CD1c-positive myeloid dendritic cell (primary cell): ENCODE data around the gene FAM53B.

Experiments used
- DNase-seq: peaks from one replicate; pipeline ENCODE4 v3.0.0-alpha.2; 2016; ENCODE audit errors: extremely low spot score

The FAM53B gene

GRCh38 chr10:124709861-124710260 is 34.3 kb downstream of the FAM53B start:
- DNase-seq: peak; percentile 91

- DNase-seq: no peak
These were observed 35.2 kb downstream of the FAM53B start for GRCh38 chr10:124708922-124709520.

GRCh38 chr10:124708246-124708779 is 35.9 kb downstream of the FAM53B start:
- no peak for DNase-seq

- no peak for DNase-seq
These were observed 36.6 kb downstream of the FAM53B start for GRCh38 chr10:124707551-124707950.

GRCh38 chr10:124707144-124707467 is 37.1 kb downstream of the FAM53B start:
- DNase-seq: no peak

- DNase-seq: no peak
These were observed 37.6 kb downstream of the FAM53B start for GRCh38 chr10:124706462-124707143.

- DNase-seq: no peak
These were observed 38.2 kb downstream of the FAM53B start for GRCh38 chr10:124705817-124706461.

GRCh38 chr10:124705381-124705740 is 38.8 kb downstream of the FAM53B start:
- DNase-seq: no peak

GRCh38 chr10:124704428-124705380 is 39.5 kb downstream of the FAM53B start:
- no peak for DNase-seq

GRCh38 chr10:124703778-124704427 is 40.3 kb downstream of the FAM53B start:
- no peak for DNase-seq

GRCh38 chr10:124703372-124703771 is 40.8 kb downstream of the FAM53B start:
- no peak for DNase-seq

- peak; percentile 40 for DNase-seq
These were observed 42.1 kb downstream of the FAM53B start for GRCh38 chr10:124701881-124702656.

- peak; percentile 72 for DNase-seq
These were observed 42.7 kb downstream of the FAM53B start for GRCh38 chr10:124701435-124701834.

- DNase-seq: no peak
These were observed 43.2 kb downstream of the FAM53B start for GRCh38 chr10:124701038-124701365.

- peak; percentile 71 for DNase-seq
These were observed 43.7 kb downstream of the FAM53B start for GRCh38 chr10:124700293-124701037.

- DNase-seq: no peak
These were observed 44.5 kb downstream of the FAM53B start for GRCh38 chr10:124699471-124700292.

- DNase-seq: no peak
These were observed 45.4 kb downstream of the FAM53B start for GRCh38 chr10:124698545-124699469.
